ENCODE data around the gene MAP4K3. TPM values are rescaled to one million over a fixed set of nuclear protein-coding genes. Genes with fewer than 3 reads are reported as not detected.

Gene MAP4K3
- total RNA-seq, 1 experiment from 2014 or later = 26.6 TPM

- Histone ChIP-seq H3K27ac (ENCODE audit: low read length) (no peak overlapping the region), H3K9me3 (ENCODE audit: control insufficient read depth, insufficient read depth, low read depth, low read length) (peaks cover 31% of the 10 kb centered on the region), H3K36me3 (ENCODE audit: control insufficient read depth, insufficient read depth, low read length) (no peaks in the 10 kb centered on the region), H3K4me3 (ENCODE audit: low read depth in 2 of 2, low read length in 2 of 2) (no peak overlapping the region), H3K4me1 (ENCODE audit: control insufficient read depth, insufficient read depth, low read length) (no peaks in the 10 kb centered on the region), H3K27me3 (ENCODE audit: control insufficient read depth, insufficient read depth, low read length) (no peaks in the 10 kb centered on the region)
- no peak for DNase-seq (ENCODE audit: low read depth, low spot score)
- TF ChIP-seq POLR2AphosphoS5 (IDR thresholded peaks at IDR 0.05; ENCODE audit: low read depth, low read length) (no peak), REST (IDR thresholded peaks at IDR 0.05; ENCODE audit: insufficient read depth in 1 of 2, low read depth in 2 of 2, low read length in 1 of 2) (no peak), TCF7L2 (IDR thresholded peaks at IDR 0.05; ENCODE audit: low read depth, low read length) (no peak), SIN3A (IDR thresholded peaks at IDR 0.05; ENCODE audit: borderline replicate concordance, insufficient read depth, low read depth, low read length) (no peak)
- TF ChIP-seq, protein P1, sequence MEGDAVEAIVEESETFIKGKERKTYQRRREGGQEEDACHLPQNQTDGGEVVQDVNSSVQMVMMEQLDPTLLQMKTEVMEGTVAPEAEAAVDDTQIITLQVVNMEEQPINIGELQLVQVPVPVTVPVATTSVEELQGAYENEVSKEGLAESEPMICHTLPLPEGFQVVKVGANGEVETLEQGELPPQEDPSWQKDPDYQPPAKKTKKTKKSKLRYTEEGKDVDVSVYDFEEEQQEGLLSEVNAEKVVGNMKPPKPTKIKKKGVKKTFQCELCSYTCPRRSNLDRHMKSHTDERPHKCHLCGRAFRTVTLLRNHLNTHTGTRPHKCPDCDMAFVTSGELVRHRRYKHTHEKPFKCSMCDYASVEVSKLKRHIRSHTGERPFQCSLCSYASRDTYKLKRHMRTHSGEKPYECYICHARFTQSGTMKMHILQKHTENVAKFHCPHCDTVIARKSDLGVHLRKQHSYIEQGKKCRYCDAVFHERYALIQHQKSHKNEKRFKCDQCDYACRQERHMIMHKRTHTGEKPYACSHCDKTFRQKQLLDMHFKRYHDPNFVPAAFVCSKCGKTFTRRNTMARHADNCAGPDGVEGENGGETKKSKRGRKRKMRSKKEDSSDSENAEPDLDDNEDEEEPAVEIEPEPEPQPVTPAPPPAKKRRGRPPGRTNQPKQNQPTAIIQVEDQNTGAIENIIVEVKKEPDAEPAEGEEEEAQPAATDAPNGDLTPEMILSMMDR (IDR thresholded peaks at IDR 0.05) = no peak
- ChIA-PET POLR2A (no interaction called here), CTCF (no interaction called here)
- BruUV-seq (replicated peaks) = no TSS peak
- no peak for ATAC-seq
- intact Hi-C loops (cut with micrococcal nuclease; ENCODE audit: unreplicated experiment) (no loop called here), in situ Hi-C loops (cut with HindIII; ENCODE audit: low pct_unique_long_range_greater_than_20kb, low sequenced_read_pairs) (no loop called here)
Observed at GRCh38 chr2:39359453-39360038, 77.5 kb downstream of the MAP4K3 start.

- in situ Hi-C loops (cut with HindIII; ENCODE audit: low pct_unique_long_range_greater_than_20kb, low sequenced_read_pairs) = no loop called here
- ChIA-PET CTCF (no interaction called here), POLR2A (no interaction called here)
- intact Hi-C loops (cut with micrococcal nuclease; ENCODE audit: unreplicated experiment) = no loop called here
- Histone ChIP-seq H3K4me1 (ENCODE audit: control insufficient read depth, insufficient read depth, low read length) (no peaks in the 10 kb centered on the region), H3K4me3 (ENCODE audit: low read depth in 2 of 2, low read length in 2 of 2) (no peak overlapping the region), H3K27ac (ENCODE audit: low read length) (no peak overlapping the region), H3K9me3 (ENCODE audit: control insufficient read depth, insufficient read depth, low read depth, low read length) (peaks cover 19% of the 10 kb centered on the region; the same call in 1 of the 2 replicates), H3K36me3 (ENCODE audit: control insufficient read depth, insufficient read depth, low read length) (no peaks in the 10 kb centered on the region), H3K27me3 (ENCODE audit: control insufficient read depth, insufficient read depth, low read length) (no peaks in the 10 kb centered on the region)
- no peak for ATAC-seq
- TF ChIP-seq REST (IDR thresholded peaks at IDR 0.05; ENCODE audit: insufficient read depth in 1 of 2, low read depth in 2 of 2, low read length in 1 of 2) (no peak), SIN3A (IDR thresholded peaks at IDR 0.05; ENCODE audit: borderline replicate concordance, insufficient read depth, low read depth, low read length) (no peak), POLR2AphosphoS5 (IDR thresholded peaks at IDR 0.05; ENCODE audit: low read depth, low read length) (no peak), TCF7L2 (IDR thresholded peaks at IDR 0.05; ENCODE audit: low read depth, low read length) (no peak)
- TF ChIP-seq, protein P1 (IDR thresholded peaks at IDR 0.05) = no peak
- no TSS peak for BruUV-seq (replicated peaks)
- DNase-seq (ENCODE audit: low read depth, low spot score) = no peak
Observed at GRCh38 chr2:39356922-39357639, 80.0 kb downstream of the MAP4K3 start.

Data from Panc1 (cell line).